AG10803 (cell line): ENCODE data around the gene THAP7.
A peak's percentile ranks its signal among the peaks of the same experiment; 100 is the strongest.

Experiments used
- DNase-seq: peaks from one replicate; pipeline ENCODE4 v3.0.0; 2010; ENCODE audit warnings: low read depth
- H3K4me3 ChIP-seq: 2 replicates; pipeline ENCODE4 v1.5.1; 2011; ENCODE audit warnings: mild to moderate bottlenecking, low read length, control low read depth
- CTCF ChIP-seq: conservative IDR thresholded peaks from 2 replicates; pipeline ENCODE4 v1.5.1; 2011; ENCODE audit warnings: mild to moderate bottlenecking, low read length, control low read depth, inconsistent platforms

The THAP7 gene

GRCh38 chr22:20988573-20989322 is 13.2 kb downstream of the THAP7 start:
- no peak overlapping the region for H3K4me3 ChIP-seq
- no peak for TF ChIP-seq CTCF
- no peak for DNase-seq

- TF ChIP-seq CTCF: no peak
- no peak for DNase-seq
- H3K4me3 ChIP-seq: no peak overlapping the region
Observed at GRCh38 chr22:20987375-20987774, 14.5 kb downstream of the THAP7 start.

DNA sequence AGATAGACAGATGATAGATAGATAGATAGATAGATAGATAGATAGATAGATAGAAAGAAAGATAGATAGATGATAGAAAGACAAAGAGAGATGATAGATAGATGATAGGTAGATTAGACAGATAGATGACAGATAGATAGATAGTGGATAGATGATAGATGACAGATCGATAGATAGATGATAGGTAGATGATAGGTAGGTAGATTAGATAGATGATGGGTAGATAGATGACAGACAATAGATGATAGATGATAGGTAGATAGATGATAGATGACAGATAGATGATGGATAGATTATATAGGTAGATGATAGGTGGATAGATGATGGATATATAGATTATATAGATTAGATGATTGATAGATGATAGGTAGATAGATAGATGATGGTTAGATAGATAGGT is 15.6 kb downstream of the THAP7 start:
- no peak for DNase-seq
- no peak for TF ChIP-seq CTCF
- H3K4me3 ChIP-seq: no peak overlapping the region

DNA sequence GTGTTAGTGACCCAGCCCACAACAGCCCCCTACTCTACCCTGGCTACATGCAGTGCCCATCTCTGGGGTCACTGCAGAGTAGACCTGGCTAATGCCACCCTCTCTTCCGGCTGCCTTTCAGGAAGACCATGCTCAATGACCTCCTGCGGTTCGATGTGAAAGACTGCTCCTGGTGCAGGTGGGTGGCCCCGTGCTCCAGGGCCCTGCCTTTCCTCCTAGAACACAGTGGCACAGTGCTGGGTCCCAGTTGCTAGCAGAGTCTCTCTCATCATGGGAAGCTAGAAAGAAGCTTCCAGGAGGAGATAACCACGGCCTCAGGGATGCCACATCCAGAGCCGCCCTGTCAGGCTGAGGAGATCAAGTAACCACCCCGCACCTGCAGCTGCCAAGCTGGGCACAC is 16.2 kb downstream of the THAP7 start:
- TF ChIP-seq CTCF: no peak
- no peak for DNase-seq

GRCh38 chr22:20983081-20983771 is 18.7 kb downstream of the THAP7 start:
- H3K4me3 ChIP-seq: peak overlapping the region; percentile 91
- DNase-seq: no peak
- TF ChIP-seq CTCF: no peak

More for the DNA sequence above, 16.2 kb downstream of the THAP7 start:
- no peak overlapping the region for H3K4me3 ChIP-seq

- no peak for TF ChIP-seq CTCF
- no peak for DNase-seq
- H3K4me3 ChIP-seq: peak overlapping the region; percentile 91
Observed at GRCh38 chr22:20982563-20982882, 19.4 kb downstream of the THAP7 start.
